Adrenal gland (tissue), 12 donors: Measurements from ENCODE around the gene MTG2. TPM values are rescaled to one million over a fixed set of nuclear protein-coding genes. Genes with fewer than 3 reads are reported as not detected.

ENCODE experiments used
- DNase-seq, 7 donors: peaks; one replicate each; pipeline ENCODE4 v3.0.0-alpha.2; 2019 to 2020
- H3K27ac ChIP-seq, 5 donors: fragments of 200-600 bp; sonication (generic) in 4 of 5; 1 replicate in 3 of 5; 2 replicates in 2 of 5; pipeline versions ENCODE4 v1.5.1 to v1.8.0; 2016 to 2020; ENCODE audit warnings: mild to moderate bottlenecking in 1 of 5
- H3K27me3 ChIP-seq: fragments of 200-600 bp; 2 replicates; pipeline ENCODE4 v1.8.0; 2021
- H3K36me3 ChIP-seq, 2 donors: fragments of 200-600 bp; replicated peaks in 1 of 2; 1 replicate in 1 of 2; 2 replicates in 1 of 2; pipeline versions ENCODE4 v1.5.1 to v1.8.0; 2018 to 2022
- H3K4me1 ChIP-seq, 2 donors: fragments of 200-600 bp; replicated peaks in 1 of 2; 1 replicate in 1 of 2; 2 replicates in 1 of 2; pipeline versions ENCODE4 v1.5.1 to v1.8.0; 2018 to 2021
- H3K4me3 ChIP-seq, 4 donors: fragments of 200-600 bp; sonication (generic) in 3 of 4; one replicate each; pipeline ENCODE4 v1.5.1; 2016 to 2018
- H3K9me3 ChIP-seq, 3 donors: fragments of 200-600 bp; sonication (generic) in 1 of 3; replicated peaks in 1 of 3; 1 replicate in 2 of 3; 2 replicates in 1 of 3; pipeline versions ENCODE4 v1.5.1 to v1.8.0; 2016 to 2021
- POLR2A ChIP-seq, 2 donors: fragments of 450-650 bp; IDR thresholded peaks; one replicate each; pipeline ENCODE4 v1.6.1; 2017; ENCODE audit warnings: antibody characterized with exemption in 2 of 2, mild to moderate bottlenecking in 2 of 2, moderate library complexity in 1 of 2
- WGBS, 4 donors: extraction: QIAGEN DNeasy Blood & Tissue Kit in 2 of 4; methylation state at CpG; one replicate each; pipeline versions ENCODE4 v1.1.5 to v1.1.7; 2013 to 2017; 5-methylcytosine and 5-hydroxymethylcytosine counted together
- intact Hi-C, 2 donors: fragments of 100-400 bp; cut with DNase I; formaldehyde crosslinking; loops; one replicate each; pipeline versions ENCODE4 v1.14.1 to v1.15.0; 2022 to 2023
- polyA plus RNA-seq, 3 donors: library from polyadenylated mRNA; stranded (reverse); fragments of 200-250 nt in 2 of 3; fragments of 350-450 nt in 1 of 3; fragmentation: Illumina TruSeq in 1 of 3; extraction: RNeasy Lipid Tissue Mini Kit (QIAGEN cat#74804) in 1 of 3; gene quantifications; one replicate each; pipeline ENCODE4 v1.2.3, GENCODE V29; 2013 to 2014
- total RNA-seq, 9 donors: library from RNA; depleted of rRNA in 4 of 9; stranded (reverse); fragments of >200 nt in 4 of 9; fragments of 120-200 nt in 1 of 9; fragmentation: NEBNext Ultra II Directional in 1 of 9; extraction: Animal tissue kit (Norgen Biotek cat#: 25700) in 1 of 9; gene quantifications; one replicate each; pipeline versions ENCODE4 v1.1.0 to v1.2.4, GENCODE V29; 2013 to 2023
- TF ChIP-seq, protein P1 (sequence below), 6 experiments: fragments of 450-650 bp in 4 of 6; fragments of 200-600 bp in 2 of 6; sonication (generic) in 1 of 6; IDR thresholded peaks; 1 replicate in 5 of 6; 2 replicates in 1 of 6; pipeline versions ENCODE4 v1.5.1 to v1.8.0; 2016 to 2021; ENCODE audit warnings: antibody characterized with exemption in 6 of 6, mild to moderate bottlenecking in 2 of 6, moderate library complexity in 1 of 6
- donor health status: healthy with polysubstance abuse.
- donor health status: Bipolar disorder and iron deficiency.
- donor health status: DM: yes; HTN: yes; CAD: no.
- donor health status: DM: no; HTN: no; CAD: no.
- donor health status: DM: no; HTN: no; CAD: no.
- donor health status: DM: yes; HTN: yes; CAD: no.

Gene MTG2
- total and polyA plus RNA-seq, 12 donors, result 11.5 to 90.4 (median 47.2) TPM

DNA sequence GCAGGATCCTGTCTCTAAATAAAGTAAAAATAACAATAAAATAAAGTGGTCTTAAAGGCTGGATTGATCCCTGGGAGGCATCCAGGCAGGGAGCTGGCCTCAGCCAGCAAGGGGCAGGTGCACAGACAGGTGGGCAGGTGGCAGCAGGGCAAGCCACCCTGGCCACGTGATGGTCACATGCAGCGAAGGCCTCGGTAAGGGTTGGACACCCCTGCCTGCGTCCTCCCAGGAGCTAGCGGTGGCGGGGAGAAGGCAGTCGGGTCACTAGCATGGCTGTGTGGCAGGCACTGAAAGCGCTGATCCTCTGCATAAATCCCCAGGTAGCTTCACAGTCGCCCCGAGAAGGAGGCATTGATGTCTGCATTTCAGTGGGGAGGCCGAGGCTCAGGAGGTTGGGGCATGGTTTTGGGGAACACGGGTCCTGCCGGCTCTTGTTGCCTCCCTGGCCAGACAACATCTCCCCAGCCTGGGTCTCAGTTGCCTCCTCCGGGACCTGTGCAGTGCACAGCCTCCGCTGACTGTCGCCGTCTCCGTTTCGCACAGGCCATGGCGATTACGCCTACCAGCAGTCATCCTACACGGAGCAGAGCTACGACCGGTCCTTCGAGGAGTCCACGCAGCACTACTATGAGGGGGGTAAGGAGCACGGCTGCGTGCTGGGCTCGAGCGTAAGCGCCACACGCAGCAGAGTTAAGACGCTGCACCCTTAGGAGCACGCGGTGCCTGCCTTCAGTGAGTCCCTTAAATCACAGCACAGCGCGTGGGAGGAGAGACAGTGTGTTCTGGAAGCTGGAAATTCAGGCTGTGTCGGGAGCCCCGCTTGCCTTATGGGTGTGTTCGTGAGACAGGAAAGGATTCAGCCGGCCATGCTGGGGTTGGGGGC, 17.7 kb upstream of the MTG2 start:
- H3K4me3 ChIP-seq, result no peak overlapping the region

DNA sequence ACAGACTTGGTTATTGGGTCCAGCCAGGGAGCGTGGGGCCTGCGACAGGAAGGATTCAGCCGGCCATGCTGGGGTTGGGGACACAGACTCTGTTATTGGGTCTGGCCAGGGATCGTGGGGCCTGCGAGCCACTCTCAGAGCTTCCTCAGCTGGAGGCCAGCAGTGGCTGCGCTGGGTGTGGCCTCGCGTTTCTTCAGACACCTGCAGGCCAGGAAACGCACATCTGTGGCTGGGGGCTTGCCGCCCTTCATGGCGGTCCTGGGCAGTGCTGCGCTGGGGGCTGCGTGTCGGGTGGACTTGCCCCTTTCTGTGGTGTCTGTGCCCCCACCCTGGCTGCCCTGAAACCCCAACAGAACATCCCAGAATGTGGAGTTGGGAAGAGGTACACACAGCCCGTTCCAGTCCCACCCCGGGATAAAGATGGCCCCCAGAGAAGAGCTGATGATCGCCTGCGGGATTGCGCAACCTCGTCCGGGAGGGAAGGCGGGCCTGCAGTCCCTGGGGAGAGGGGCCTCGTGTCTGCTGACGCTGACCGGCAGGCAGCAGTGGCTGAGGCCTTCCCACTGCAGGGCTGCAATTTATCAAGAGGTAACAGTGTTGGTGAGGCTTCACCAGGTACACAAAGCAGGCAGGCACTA, 16.9 kb upstream of the MTG2 start:
- no peak overlapping the region for H3K4me3 ChIP-seq
- peaks cover 0 to 54% of the 10 kb centered on the region in 2 donors for H3K36me3 ChIP-seq
- no peak for DNase-seq
- intact Hi-C loops, result no loop called here
- H3K4me1 ChIP-seq, result no peaks in the 10 kb centered on the region
- no peaks in the 10 kb centered on the region for H3K9me3 ChIP-seq
- 76 to 90% (median 86%) methylated on average over 12 to 25 of the region's 25 CpGs for WGBS, 4 donors
- TF ChIP-seq, protein P1, sequence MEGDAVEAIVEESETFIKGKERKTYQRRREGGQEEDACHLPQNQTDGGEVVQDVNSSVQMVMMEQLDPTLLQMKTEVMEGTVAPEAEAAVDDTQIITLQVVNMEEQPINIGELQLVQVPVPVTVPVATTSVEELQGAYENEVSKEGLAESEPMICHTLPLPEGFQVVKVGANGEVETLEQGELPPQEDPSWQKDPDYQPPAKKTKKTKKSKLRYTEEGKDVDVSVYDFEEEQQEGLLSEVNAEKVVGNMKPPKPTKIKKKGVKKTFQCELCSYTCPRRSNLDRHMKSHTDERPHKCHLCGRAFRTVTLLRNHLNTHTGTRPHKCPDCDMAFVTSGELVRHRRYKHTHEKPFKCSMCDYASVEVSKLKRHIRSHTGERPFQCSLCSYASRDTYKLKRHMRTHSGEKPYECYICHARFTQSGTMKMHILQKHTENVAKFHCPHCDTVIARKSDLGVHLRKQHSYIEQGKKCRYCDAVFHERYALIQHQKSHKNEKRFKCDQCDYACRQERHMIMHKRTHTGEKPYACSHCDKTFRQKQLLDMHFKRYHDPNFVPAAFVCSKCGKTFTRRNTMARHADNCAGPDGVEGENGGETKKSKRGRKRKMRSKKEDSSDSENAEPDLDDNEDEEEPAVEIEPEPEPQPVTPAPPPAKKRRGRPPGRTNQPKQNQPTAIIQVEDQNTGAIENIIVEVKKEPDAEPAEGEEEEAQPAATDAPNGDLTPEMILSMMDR (IDR thresholded peaks at IDR 0.05), result no peak
- TF ChIP-seq POLR2A (IDR thresholded peaks at IDR 0.05), result no peak
- no peaks in the 10 kb centered on the region for H3K27me3 ChIP-seq
- H3K27ac ChIP-seq, result no peak overlapping the region

More for the DNA sequence above, 17.7 kb upstream of the MTG2 start:
- DNase-seq, result no peak
- TF ChIP-seq, protein P1 (IDR thresholded peaks at IDR 0.05), result no peak
- no peak for TF ChIP-seq POLR2A (IDR thresholded peaks at IDR 0.05)
- no peak overlapping the region for H3K27ac ChIP-seq
- no peaks in the 10 kb centered on the region for H3K4me1 ChIP-seq
- intact Hi-C loops, result no loop called here
- H3K36me3 ChIP-seq, result peaks cover 0 to 54% of the 10 kb centered on the region in 2 donors
- H3K9me3 ChIP-seq, result no peaks in the 10 kb centered on the region
- no peaks in the 10 kb centered on the region for H3K27me3 ChIP-seq
- 95 to 97% (median 97%) methylated on average over 19 to 41 of the region's 41 CpGs for WGBS, 4 donors

GRCh38 chr20:62167474-62167873, 15.4 kb upstream of the MTG2 start:
- Histone ChIP-seq H3K4me1 (no peaks in the 10 kb centered on the region), H3K9me3 (no peaks in the 10 kb centered on the region), H3K36me3 (peaks cover 0 to 39% of the 10 kb centered on the region in 2 donors), H3K27ac (no peak overlapping the region), H3K27me3 (no peaks in the 10 kb centered on the region), H3K4me3 (no peak overlapping the region)
- intact Hi-C loops, result no loop called here
- no peak for DNase-seq
- 75 to 84% (median 80%) methylated on average over 2 to 6 of the region's 6 CpGs for WGBS, 4 donors
- TF ChIP-seq, protein P1 (IDR thresholded peaks at IDR 0.05), result no peak
- TF ChIP-seq POLR2A (IDR thresholded peaks at IDR 0.05), result no peak

GRCh38 chr20:62168061-62168460, 14.8 kb upstream of the MTG2 start:
- Histone ChIP-seq H3K9me3 (no peaks in the 10 kb centered on the region), H3K36me3 (peaks cover 0 to 33% of the 10 kb centered on the region in 2 donors), H3K27me3 (no peaks in the 10 kb centered on the region), H3K4me3 (no peak overlapping the region), H3K27ac (no peak overlapping the region), H3K4me1 (no peaks in the 10 kb centered on the region)
- intact Hi-C loops, result no loop called here
- DNase-seq, result no peak
- no peak for TF ChIP-seq POLR2A (IDR thresholded peaks at IDR 0.05)
- TF ChIP-seq, protein P1 (IDR thresholded peaks at IDR 0.05), result no peak
- WGBS, 4 donors, result 90 to 99% (median 93%) methylated on average over 4 of the region's 4 CpGs
